SK-N-SH treated with all-trans-retinoic acid at 6 μM for 48 hours (cell line): ENCODE measurements around the gene AKT2.

Source experiments
- ARNTL ChIP-seq: fragments of 450-650 bp; formaldehyde crosslinking; IDR thresholded peaks from 2 replicates; pipeline ENCODE4 v1.5.0; 2020; ENCODE audit warnings: low read depth, mild to moderate bottlenecking, moderate library complexity, borderline replicate concordance
- BACH2 ChIP-seq: fragments of 250-450 bp; sonication (Bioruptor Pico); IDR thresholded peaks from 2 replicates; pipeline ENCODE4 v1.9.0; 2021; ENCODE audit warnings: mild to moderate bottlenecking, borderline replicate concordance
- CREB5 ChIP-seq: fragments of 250-450 bp; sonication (Bioruptor Pico); IDR thresholded peaks from 2 replicates; pipeline ENCODE4 v1.5.1; 2020; ENCODE audit warnings: low read depth, mild to moderate bottlenecking, moderate library complexity
- POU6F1 ChIP-seq: fragments of 250-450 bp; sonication (Bioruptor Pico); IDR thresholded peaks from 2 replicates; pipeline ENCODE4 v1.8.0; 2021; ENCODE audit warnings: low read depth, mild to moderate bottlenecking, moderate library complexity, borderline replicate concordance
- ZFP30 ChIP-seq: fragments of 450-650 bp; formaldehyde crosslinking; IDR thresholded peaks from 2 replicates; pipeline ENCODE4 v1.5.0; 2022; ENCODE audit warnings: mild to moderate bottlenecking, moderate library complexity
- ZNF70 ChIP-seq: fragments of 450-650 bp; formaldehyde crosslinking; IDR thresholded peaks from 2 replicates; pipeline ENCODE4 v1.5.0; 2020; ENCODE audit warnings: mild to moderate bottlenecking, moderate library complexity
- TF ChIP-seq, protein P1 (sequence below): fragments of 250-450 bp; sonication (Bioruptor Pico); IDR thresholded peaks from 2 replicates; pipeline ENCODE4 v1.8.0; 2020; ENCODE audit warnings: mild to moderate bottlenecking, moderate library complexity, borderline replicate concordance

- TF ChIP-seq CREB5 (CRISPR knock-in tag) (no peak), ZFP30 (CRISPR knock-in tag) (no peak), ZNF70 (no peak), BACH2 (CRISPR knock-in tag) (no peak), POU6F1 (no peak), ARNTL (CRISPR knock-in tag) (no peak)
- TF ChIP-seq, protein P1, sequence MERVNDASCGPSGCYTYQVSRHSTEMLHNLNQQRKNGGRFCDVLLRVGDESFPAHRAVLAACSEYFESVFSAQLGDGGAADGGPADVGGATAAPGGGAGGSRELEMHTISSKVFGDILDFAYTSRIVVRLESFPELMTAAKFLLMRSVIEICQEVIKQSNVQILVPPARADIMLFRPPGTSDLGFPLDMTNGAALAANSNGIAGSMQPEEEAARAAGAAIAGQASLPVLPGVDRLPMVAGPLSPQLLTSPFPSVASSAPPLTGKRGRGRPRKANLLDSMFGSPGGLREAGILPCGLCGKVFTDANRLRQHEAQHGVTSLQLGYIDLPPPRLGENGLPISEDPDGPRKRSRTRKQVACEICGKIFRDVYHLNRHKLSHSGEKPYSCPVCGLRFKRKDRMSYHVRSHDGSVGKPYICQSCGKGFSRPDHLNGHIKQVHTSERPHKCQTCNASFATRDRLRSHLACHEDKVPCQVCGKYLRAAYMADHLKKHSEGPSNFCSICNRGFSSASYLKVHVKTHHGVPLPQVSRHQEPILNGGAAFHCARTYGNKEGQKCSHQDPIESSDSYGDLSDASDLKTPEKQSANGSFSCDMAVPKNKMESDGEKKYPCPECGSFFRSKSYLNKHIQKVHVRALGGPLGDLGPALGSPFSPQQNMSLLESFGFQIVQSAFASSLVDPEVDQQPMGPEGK (CRISPR knock-in tag) = no peak
Observed at GRCh38 chr19:40225440-40226305, 59.5 kb downstream of the AKT2 start.
